SK-N-MC (cell line): Measurements from ENCODE around the gene PLXNB2.

Experiments
- DNase-seq: peaks from one replicate; pipeline ENCODE4 v3.0.0-alpha.2; 2011; ENCODE audit warnings: low read depth, low spot score
- H3K27ac ChIP-seq: fragments of 200-600 bp; sonication (generic); 2 replicates; pipeline ENCODE4 v1.5.1; 2016; ENCODE audit warnings: mixed run types
- H3K36me3 ChIP-seq: fragments of 200-600 bp; sonication (generic); 2 replicates; pipeline ENCODE4 v1.6.1; 2017; ENCODE audit warnings: antibody characterized with exemption, low read length, mixed read lengths; ENCODE audit not compliant: insufficient read depth
- H3K4me3 ChIP-seq: fragments of 200-600 bp; sonication (generic); 2 replicates; pipeline ENCODE4 v1.5.1; 2016
- H3K9ac ChIP-seq: fragments of 200-600 bp; sonication (generic); 2 replicates; pipeline ENCODE4 v1.8.0; 2017; ENCODE audit warnings: mixed run types, mixed read lengths; ENCODE audit not compliant: insufficient read length
- H3K9me3 ChIP-seq: fragments of 200-600 bp; sonication (generic); 2 replicates; pipeline ENCODE4 v1.6.1; 2017; ENCODE audit warnings: low read depth, mild to moderate bottlenecking, antibody characterized with exemption, low read length, moderate library complexity, mixed read lengths
- EZH2 ChIP-seq: fragments of 200-600 bp; sonication (generic); IDR thresholded peaks from one replicate; pipeline ENCODE4 v1.6.1; 2017; ENCODE audit warnings: antibody characterized with exemption
- FOXP2 ChIP-seq: optimal IDR thresholded peaks from 2 replicates; pipeline ENCODE3; 2011; ENCODE audit warnings: mild to moderate bottlenecking, moderate library complexity; ENCODE audit not compliant: insufficient read depth; ENCODE audit errors: extremely low read length, control extremely low read depth
- POLR2AphosphoS5 ChIP-seq: IDR thresholded peaks from 2 replicates; pipeline ENCODE4 v1.6.1; 2012; ENCODE audit warnings: mild to moderate bottlenecking, low read depth, low read length, borderline replicate concordance

Gene PLXNB2

DNA sequence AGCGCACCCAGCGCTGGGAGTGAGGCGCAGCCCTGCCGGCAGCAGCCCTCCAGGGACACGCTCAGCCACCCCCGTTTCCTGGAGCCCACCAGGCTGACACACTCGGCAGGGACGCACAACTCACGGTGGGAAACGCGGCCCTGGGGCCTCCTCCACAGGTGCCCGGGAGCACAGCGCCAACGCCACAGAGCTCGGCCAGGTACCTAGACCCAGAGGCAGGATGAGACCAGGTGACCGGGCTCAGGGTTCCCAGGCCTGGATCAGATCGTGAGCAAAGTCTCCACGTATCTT is 80.6 kb downstream of the PLXNB2 start:
- Histone ChIP-seq H3K4me3 (no peak overlapping the region), H3K27ac (no peak overlapping the region), H3K9me3 (no peaks in the 10 kb centered on the region), H3K36me3 (peaks cover 5% of the 10 kb centered on the region; the same call in 1 of the 2 replicates), H3K9ac (no peak overlapping the region)
- TF ChIP-seq POLR2AphosphoS5, result no peak
- TF ChIP-seq FOXP2, result no peak
- TF ChIP-seq EZH2, result no peak
- no peak for DNase-seq

- no peak overlapping the region for H3K9ac ChIP-seq
- H3K27ac ChIP-seq, result no peak overlapping the region
- H3K4me3 ChIP-seq, result no peak overlapping the region
- H3K36me3 ChIP-seq, result peaks cover 5% of the 10 kb centered on the region; the same call in 1 of the 2 replicates
- DNase-seq, result no peak
- TF ChIP-seq EZH2, result no peak
- TF ChIP-seq FOXP2, result no peak
- no peak for TF ChIP-seq POLR2AphosphoS5
- no peaks in the 10 kb centered on the region for H3K9me3 ChIP-seq
Observed at GRCh38 chr22:50226063-50226874, 81.2 kb downstream of the PLXNB2 start.

DNA sequence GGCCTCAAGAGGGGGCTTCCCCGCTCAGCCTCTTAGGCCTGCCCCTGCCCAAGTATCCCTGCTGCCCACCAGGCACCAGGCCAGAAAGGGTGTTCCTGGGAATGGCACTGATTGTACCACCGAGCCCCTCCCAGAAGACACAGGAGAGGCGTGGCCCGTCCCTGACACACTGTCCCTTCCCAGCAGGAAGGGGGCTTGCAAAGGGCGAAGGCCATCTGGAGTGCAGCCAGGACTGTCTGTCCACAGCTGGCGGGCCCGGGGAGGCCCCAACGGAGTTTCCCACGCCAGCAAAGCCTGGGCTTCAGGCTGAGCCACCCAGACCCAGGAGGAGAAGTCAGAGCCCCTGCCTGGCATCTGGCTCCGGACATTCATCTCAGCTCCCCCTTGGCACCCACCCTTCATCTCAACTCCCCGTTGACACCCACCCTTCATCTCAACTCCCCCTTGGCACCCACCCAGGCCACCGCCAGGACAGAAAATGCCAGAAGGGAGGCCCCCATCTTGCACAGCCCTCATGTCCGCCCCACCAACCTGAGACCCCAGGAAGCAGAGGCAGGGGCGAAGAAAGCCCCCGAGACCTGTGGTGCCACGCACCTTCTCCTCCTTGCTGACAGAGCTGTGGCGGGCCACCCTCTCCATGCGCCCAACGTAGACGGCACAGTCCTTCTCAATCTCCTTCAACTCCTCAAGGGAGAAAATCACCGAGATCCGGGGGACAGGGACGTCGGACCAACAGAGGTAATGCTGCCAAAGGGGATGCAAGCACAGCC is 82.1 kb downstream of the PLXNB2 start:
- Histone ChIP-seq H3K36me3 (peaks cover 11% of the 10 kb centered on the region; the same call in 1 of the 2 replicates), H3K27ac (no peak overlapping the region), H3K4me3 (no peak overlapping the region), H3K9me3 (no peaks in the 10 kb centered on the region), H3K9ac (no peak overlapping the region)
- TF ChIP-seq FOXP2, result no peak
- TF ChIP-seq POLR2AphosphoS5, result no peak
- no peak for TF ChIP-seq EZH2
- DNase-seq, result no peak
